ENCODE measurements around the gene ARHGAP24.

The ARHGAP24 gene

DNA sequence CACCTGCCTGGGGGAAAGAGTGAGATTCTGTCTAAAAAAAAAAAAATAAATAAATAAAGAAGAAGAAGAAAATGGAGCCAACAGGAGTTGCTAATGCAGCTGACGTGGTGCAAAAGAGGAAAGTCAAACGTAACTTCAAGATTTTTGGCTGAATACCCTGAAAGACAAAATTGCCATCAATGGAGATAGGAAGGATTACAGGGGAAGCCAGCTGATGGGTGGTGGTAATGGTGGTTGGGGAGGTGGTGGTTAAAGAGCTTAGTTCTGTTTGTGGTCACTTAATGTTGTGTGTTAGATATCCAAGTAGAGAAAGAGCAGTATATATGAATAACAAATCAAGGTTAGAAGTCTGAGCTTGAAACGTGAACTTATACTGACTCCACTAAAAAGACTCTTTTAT lies 225.4 kb downstream of the ARHGAP24 start:
- DNase-seq (ENCODE audit: low spot score) = no peak

- DNase-seq (ENCODE audit: low spot score) = no peak
Observed at GRCh38 chr4:85701861-85702321, 226.9 kb downstream of the ARHGAP24 start.

DNA sequence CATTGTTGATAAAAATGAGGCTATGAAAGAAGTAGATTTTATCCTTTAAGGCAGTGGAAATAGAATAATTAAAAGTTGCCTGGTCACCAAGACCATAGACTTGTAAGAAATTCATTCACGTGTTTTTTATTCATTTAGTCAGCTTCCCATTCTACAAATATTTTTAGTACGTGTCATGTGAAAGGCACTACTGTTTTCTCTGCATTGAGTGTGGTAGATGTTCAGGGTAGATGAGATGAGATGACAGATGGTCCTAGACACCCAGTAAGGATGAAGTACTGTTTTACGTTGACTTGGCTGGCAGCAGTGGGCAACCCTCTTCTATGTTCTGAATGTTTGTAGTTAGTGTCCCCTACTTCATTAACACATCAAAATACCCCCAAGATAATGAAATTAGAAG lies 228.1 kb downstream of the ARHGAP24 start:
- DNase-seq (ENCODE audit: low spot score) = no peak

DNA sequence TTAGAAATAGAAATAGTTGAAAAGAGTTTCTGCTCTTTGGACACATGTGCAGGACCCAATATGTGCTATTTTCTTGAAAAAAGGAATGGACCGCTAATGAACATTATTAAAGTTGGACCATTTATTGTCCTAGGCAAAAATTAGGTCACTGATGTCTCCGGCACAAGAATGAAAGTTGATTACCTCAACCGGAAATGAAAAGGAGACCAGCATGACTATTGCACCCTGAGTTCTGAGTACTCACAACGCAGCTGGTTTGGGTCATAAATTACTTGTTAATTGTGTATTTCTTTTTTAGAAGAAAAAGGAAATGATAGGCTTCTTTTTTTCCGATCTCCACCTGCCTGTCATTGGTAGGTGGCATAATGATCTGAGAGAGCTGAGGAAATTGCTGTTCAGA lies 232.7 kb downstream of the ARHGAP24 start:
- no peak for DNase-seq (ENCODE audit: low spot score)

- no peak for DNase-seq (ENCODE audit: low spot score)
Observed at GRCh38 chr4:85708468-85708867, 233.5 kb downstream of the ARHGAP24 start.

DNA sequence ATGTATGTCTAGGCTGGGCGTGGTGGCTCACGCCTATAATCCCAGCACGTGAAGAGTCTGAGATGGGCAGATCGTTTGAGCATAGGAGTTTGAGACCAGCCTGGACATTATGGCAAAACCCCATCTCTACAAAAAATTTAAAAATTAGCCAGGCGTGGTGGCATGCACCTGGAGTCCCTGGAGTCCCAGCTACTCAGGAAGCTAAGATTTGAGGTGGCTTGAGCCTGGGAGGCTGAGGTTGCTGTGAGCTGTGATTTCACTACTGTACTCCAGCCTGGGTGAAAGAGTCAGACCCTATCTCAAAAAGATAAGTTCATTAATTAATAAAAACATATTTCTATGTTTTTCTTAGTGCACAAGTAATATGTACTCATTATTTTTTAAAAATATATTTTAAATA lies 238.1 kb downstream of the ARHGAP24 start:
- DNase-seq (ENCODE audit: low spot score) = no peak

DNA sequence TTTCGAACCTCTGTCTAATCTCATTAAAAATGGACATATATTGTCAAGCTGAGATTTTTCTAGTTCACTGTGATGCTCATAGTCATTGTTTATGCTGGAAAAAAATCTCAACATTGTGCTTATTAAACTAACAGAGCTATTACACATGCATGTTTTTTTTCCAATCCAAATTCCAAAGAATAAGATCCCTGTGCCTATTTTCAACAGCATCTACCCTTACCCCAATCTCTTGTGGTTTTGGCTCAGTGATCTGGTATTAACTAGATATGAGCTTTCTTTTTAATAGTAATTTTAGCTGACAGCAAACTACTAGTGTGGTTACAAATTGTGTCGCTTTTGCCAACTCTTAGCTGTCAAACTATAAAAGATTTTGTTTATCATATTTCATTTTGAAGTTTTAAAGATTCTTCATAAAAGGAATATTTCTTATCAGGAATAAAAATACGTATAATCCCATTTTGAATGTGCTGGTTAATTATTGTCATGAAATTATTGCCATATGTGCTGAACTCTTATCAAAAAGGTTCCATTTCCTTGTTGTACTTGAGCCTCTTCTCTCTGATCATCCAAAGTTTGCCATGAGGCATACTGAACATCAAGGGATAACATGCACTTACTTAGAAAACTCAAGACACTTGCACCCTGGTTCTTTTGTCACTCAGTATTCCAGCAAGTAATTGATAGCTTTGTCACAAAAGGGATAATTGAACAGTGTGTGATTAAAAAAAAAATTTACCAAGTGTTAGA lies 241.2 kb downstream of the ARHGAP24 start:
- DNase-seq (ENCODE audit: low spot score) = no peak

DNA sequence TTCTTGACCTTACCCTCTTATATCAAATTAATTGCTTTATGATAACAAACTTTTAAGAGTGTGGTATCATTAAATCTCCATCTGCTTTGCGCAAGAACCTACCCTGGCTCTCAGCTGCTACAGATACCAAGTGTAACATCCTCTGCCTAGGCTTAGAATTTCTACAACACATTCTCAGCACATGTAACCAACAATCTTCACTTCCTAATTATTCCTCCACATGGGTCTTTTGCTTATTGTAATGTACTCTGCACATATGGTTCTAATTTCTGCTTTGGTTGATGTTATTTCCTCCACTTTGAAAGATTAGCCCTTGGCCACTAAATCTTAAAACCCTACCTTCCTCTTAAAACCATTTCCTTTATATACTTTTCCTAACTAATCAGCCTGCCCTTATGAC lies 242.4 kb downstream of the ARHGAP24 start:
- DNase-seq (ENCODE audit: low spot score) = no peak

DNA sequence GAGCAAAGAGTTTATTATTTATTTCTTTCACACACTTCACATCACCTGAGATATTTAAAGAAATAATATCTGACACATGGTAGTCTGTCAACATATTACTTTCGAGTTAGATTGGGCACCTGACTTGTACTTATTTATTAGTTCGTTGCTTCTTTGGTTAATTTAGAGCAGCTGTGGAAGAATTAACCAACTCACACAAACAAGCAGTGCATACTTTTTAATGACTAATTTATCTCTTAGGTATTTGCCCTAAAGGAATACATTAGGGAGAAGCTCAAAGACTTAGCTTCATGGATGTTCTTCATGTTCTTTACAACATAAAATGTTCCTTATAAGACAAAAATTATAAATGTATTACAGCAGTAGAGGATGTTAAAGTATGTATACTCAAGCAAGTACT lies 242.9 kb downstream of the ARHGAP24 start:
- no peak for DNase-seq (ENCODE audit: low spot score)

DNA sequence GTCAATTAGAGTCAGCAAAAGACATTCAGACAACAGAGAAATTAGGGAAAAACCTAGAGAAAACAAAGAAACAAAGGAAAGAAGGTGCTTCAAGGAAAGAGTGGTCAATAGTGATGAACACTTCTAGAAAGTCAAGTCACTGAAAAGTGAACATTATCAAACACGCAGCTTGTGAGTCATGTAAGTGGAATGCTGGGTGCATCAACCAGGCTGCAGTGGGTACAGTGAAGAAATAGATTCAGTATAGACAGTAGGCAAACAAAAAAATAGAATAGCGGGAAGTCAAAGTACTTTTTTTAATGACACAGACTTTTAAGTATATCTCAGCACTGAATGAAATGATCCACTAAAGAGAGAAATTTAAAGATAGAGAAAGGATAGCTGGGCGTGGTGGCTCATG lies 245.8 kb downstream of the ARHGAP24 start:
- DNase-seq (ENCODE audit: low spot score) = no peak

GRCh38 chr4:85722401-85722800 lies 247.5 kb downstream of the ARHGAP24 start:
- no peak for DNase-seq (ENCODE audit: low spot score)

DNA sequence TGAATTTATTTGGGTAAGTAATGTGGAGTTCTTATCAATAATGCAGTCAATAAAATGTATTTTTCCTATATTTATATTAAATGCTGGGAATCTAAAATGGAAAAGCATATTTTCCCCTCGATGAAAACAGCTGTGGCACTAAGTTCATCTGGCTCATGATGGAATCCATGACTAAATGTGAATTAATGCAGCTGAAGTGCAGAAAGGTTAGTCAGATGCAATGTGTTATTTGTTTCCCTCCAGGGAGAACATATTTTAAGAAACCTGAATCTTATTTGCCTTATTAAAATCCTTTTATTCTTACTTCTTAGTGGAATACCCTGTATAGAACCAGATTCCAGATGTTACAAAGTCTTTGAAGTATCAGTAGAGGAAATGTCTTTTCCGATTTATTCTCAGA lies 247.9 kb downstream of the ARHGAP24 start:
- DNase-seq (ENCODE audit: low spot score) = no peak

GRCh38 chr4:85724791-85725563 lies 250.0 kb downstream of the ARHGAP24 start:
- DNase-seq (ENCODE audit: low spot score) = no peak

GRCh38 chr4:85725721-85726170 lies 250.8 kb downstream of the ARHGAP24 start:
- DNase-seq (ENCODE audit: low spot score) = no peak

DNA sequence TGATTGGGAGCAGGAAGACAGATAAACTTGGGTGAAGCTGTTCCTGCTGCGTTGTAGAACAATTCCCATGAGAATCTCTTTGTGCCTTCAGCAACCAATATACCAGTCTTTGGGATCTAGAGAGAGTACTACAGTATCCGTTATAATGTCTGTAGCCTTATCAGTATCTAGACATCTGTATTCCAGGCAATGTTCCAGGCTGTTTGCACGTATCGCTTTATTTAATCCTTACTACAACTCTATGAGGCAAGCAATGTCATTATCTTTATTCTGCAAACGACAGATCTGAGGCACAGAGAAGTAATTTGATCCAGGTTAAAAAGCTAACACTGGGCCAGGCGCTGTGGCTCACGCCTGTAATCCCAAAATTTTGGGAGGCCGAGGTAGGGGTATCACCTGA lies 251.6 kb downstream of the ARHGAP24 start:
- no peak for DNase-seq (ENCODE audit: low spot score)

GRCh38 chr4:85728464-85728863 lies 253.5 kb downstream of the ARHGAP24 start:
- no peak for DNase-seq (ENCODE audit: low spot score)

GRCh38 chr4:85732124-85732523 lies 257.2 kb downstream of the ARHGAP24 start:
- no peak for DNase-seq (ENCODE audit: low spot score)

DNA sequence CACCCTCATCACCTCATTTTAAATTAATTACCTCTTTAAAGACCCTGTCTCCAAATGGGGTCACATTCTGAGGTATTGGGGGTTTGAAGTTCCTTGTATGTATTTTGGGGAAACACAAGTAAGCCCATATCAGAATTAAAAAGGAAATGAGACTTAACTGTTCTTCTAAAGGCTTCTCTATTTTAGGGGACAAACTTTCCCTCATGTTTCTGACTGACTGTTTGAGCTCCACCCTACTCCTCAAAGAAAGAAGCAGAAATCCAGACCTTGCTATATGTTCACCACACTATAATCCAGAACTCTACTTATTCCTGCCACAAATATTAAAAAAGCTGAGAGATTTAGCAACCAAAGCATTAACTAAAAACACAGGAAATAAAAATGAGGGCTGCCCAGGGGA lies 258.8 kb downstream of the ARHGAP24 start:
- no peak for DNase-seq (ENCODE audit: low spot score)

GRCh38 chr4:85734424-85734831 lies 259.5 kb downstream of the ARHGAP24 start:
- DNase-seq (ENCODE audit: low spot score) = no peak

- DNase-seq (ENCODE audit: low spot score) = no peak
Observed at GRCh38 chr4:85736571-85736970, 261.6 kb downstream of the ARHGAP24 start.

DNA sequence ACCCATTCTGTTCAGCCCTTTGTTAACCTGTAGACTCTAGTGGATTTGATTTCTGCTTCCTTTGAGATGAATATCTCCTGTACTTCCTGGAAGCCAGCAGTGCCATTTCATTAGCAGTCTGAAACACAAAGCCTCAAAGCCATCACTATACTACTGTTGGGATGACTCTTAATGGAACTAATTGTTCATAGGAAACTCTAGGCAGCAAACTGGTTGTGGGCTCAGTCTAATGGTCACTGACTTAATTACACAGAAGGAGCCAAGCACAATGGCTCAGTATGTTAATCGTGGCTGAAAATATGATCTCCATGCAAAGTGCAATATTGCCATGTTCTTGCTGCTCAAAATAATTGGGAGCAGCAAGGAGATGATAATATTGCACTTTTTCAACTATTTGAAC lies 262.3 kb downstream of the ARHGAP24 start:
- no peak for DNase-seq (ENCODE audit: low spot score)

GRCh38 chr4:85738721-85739120 lies 263.8 kb downstream of the ARHGAP24 start:
- DNase-seq (ENCODE audit: low spot score) = no peak

DNA sequence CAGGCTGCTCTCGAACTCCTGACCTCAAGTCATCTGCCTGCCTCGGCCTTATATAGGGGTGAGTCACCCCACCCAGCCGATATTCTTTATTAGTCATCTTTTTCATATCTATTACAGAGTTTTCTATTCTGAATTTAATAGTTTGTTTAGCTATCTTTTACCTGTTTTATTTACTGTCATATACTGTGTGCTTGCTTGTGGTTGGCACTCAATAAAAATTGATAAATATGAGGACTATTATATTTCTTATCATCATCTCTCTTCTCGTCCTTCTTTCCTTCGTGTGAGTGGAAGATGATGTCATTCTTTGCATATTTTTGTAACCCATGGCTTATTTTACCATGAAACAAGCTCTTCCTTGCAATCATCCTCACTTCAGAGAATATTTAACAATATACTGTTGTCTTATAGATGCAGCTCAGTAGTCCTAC lies 265.5 kb downstream of the ARHGAP24 start:
- DNase-seq (ENCODE audit: low spot score) = no peak
